GM23338 (cell line): ENCODE measurements around the gene ARHGEF10L.

Source experiments
- CREB1 ChIP-seq: fragments of 250-450 bp; sonication (Bioruptor Pico); IDR thresholded peaks from 2 replicates; pipeline ENCODE4 v1.5.0; 2020; ENCODE audit warnings: low read depth, mild to moderate bottlenecking, moderate library complexity
- CTCF ChIP-seq, 2 experiments: fragments of 200-600 bp in 1 of 2; sonication (generic) in 1 of 2; conservative IDR thresholded peaks; 2 replicates each; pipeline versions ENCODE4 v1.5.1 to v1.6.1; 2016 to 2017; ENCODE audit warnings: antibody characterized with exemption in 2 of 2, low read depth in 2 of 2, mild to moderate bottlenecking in 2 of 2, moderate library complexity in 1 of 2
- ETS1 ChIP-seq: IDR thresholded peaks from 2 replicates; pipeline ENCODE4 v1.6.1; 2016; ENCODE audit warnings: antibody characterized with exemption
- EZH2 ChIP-seq: fragments of 200-600 bp; sonication (generic); IDR thresholded peaks from one replicate; pipeline ENCODE4 v1.8.0; 2017; ENCODE audit warnings: antibody characterized with exemption, mild to moderate bottlenecking, low read depth; ENCODE audit not compliant: unreplicated experiment
- POLR2AphosphoS5 ChIP-seq: IDR thresholded peaks from 2 replicates; pipeline ENCODE4 v1.6.1; 2016; ENCODE audit warnings: antibody characterized with exemption, low read depth
- ZNF114 ChIP-seq: fragments of 250-450 bp; sonication (Bioruptor Pico); IDR thresholded peaks from 2 replicates; pipeline ENCODE4 v1.5.0; 2020; ENCODE audit warnings: mild to moderate bottlenecking, moderate library complexity
- ZNF331 ChIP-seq: fragments of 250-450 bp; sonication (Bioruptor Pico); IDR thresholded peaks from 2 replicates; pipeline ENCODE4 v1.5.0; 2020; ENCODE audit warnings: low read depth, mild to moderate bottlenecking, moderate library complexity

- TF ChIP-seq CTCF (conservative IDR thresholded peaks at IDR 0.05; ENCODE audit: low read depth in 2 of 2) (no peak), ZNF114 (CRISPR knock-in tag) (no peak), ETS1 (no peak), POLR2AphosphoS5 (no peak), ZNF331 (CRISPR knock-in tag) (no peak), CREB1 (CRISPR knock-in tag) (no peak), EZH2 (no peak)
Observed at GRCh38 chr1:17581389-17582123, 42.1 kb downstream of the ARHGEF10L start.
